Ectodermal cell (in vitro differentiated cells): Measurements from ENCODE around the gene GIMAP5.

Experiments
- H3K27ac ChIP-seq: 2 replicates; pipeline ENCODE4 v1.7.0; 2013; ENCODE audit warnings: mild to moderate bottlenecking, low read depth, low read length; ENCODE audit not compliant: insufficient read depth, poor library complexity, severe bottlenecking
- H3K27me3 ChIP-seq: 2 replicates; pipeline ENCODE4 v1.7.0; 2013; ENCODE audit warnings: mild to moderate bottlenecking, low read length; ENCODE audit not compliant: insufficient read depth, control insufficient read depth, poor library complexity, severe bottlenecking
- H3K36me3 ChIP-seq: one replicate; pipeline ENCODE4 v1.7.0; 2013; ENCODE audit warnings: low read length; ENCODE audit not compliant: control insufficient read depth, insufficient read depth
- H3K4me1 ChIP-seq: one replicate; pipeline ENCODE4 v1.7.0; 2013; ENCODE audit warnings: low read length; ENCODE audit not compliant: control insufficient read depth, insufficient read depth
- H3K4me3 ChIP-seq: 2 replicates; pipeline ENCODE4 v1.7.0; 2013; ENCODE audit warnings: low read depth, low read length, control low read depth; ENCODE audit not compliant: insufficient read depth
- H3K9me3 ChIP-seq: 2 replicates; pipeline ENCODE4 v1.7.0; 2013; ENCODE audit warnings: mild to moderate bottlenecking, low read length, moderate library complexity; ENCODE audit not compliant: control insufficient read depth
- WGBS, 2 experiments: methylation state at CpG; one replicate each; pipeline ENCODE4 v1.1.7; 2013; ENCODE audit warnings: missing lambda C conversion rate in 2 of 2; 5-methylcytosine and 5-hydroxymethylcytosine counted together

Gene GIMAP5

GRCh38 chr7:150745876-150746275 lies 8.7 kb downstream of the GIMAP5 start:
- H3K27me3 ChIP-seq, result peaks cover 79% of the 10 kb centered on the region
- H3K4me3 ChIP-seq, result no peak overlapping the region
- no peaks in the 10 kb centered on the region for H3K36me3 ChIP-seq
- no peaks in the 10 kb centered on the region for H3K4me1 ChIP-seq
- WGBS, 2 experiments, result 76% methylated on average over 3 of the region's 3 CpGs
- H3K27ac ChIP-seq, result no peak overlapping the region
- H3K9me3 ChIP-seq, result no peaks in the 10 kb centered on the region

DNA sequence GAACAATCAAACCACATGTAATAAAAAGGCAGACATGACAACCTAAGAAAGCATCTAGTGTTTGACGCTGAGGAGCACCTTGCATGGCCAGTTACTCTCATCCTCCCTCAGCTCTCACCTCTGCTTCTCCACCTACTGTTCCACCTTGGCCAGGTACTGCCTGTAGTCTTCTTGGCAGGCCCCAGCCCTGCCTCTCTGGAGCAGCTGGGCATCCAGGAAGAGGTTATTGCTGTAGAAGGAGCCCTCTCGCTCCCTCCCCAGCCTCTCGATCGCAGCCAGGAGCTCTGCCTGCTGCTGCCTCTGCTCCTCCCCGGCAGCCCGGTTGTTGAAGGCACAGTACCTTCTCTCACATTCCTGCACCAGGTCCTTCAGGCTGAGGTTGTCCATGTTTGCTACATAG lies 9.7 kb downstream of the GIMAP5 start:
- 89% methylated on average over 6 of the region's 6 CpGs for WGBS, 2 experiments
- Histone ChIP-seq H3K27ac (no peak overlapping the region), H3K27me3 (peaks cover 69% of the 10 kb centered on the region), H3K36me3 (no peaks in the 10 kb centered on the region), H3K4me3 (no peak overlapping the region), H3K9me3 (no peaks in the 10 kb centered on the region), H3K4me1 (no peaks in the 10 kb centered on the region)

GRCh38 chr7:150748376-150748775 lies 11.2 kb downstream of the GIMAP5 start:
- H3K4me1 ChIP-seq, result no peaks in the 10 kb centered on the region
- 58 to 71% methylated on average over 4 of the region's 4 CpGs for WGBS, 2 experiments
- peaks cover 54% of the 10 kb centered on the region for H3K27me3 ChIP-seq
- H3K9me3 ChIP-seq, result no peaks in the 10 kb centered on the region
- H3K36me3 ChIP-seq, result no peaks in the 10 kb centered on the region
- no peak overlapping the region for H3K4me3 ChIP-seq
- H3K27ac ChIP-seq, result no peak overlapping the region

GRCh38 chr7:150751702-150752101 lies 14.5 kb downstream of the GIMAP5 start:
- whole genome bisulfite sequencing, 2 experiments, result 67 to 79% methylated on average over 2 of the region's 2 CpGs
- peaks cover 34% of the 10 kb centered on the region for H3K27me3 ChIP-seq
- H3K4me3 ChIP-seq, result no peak overlapping the region
- no peaks in the 10 kb centered on the region for H3K36me3 ChIP-seq
- H3K9me3 ChIP-seq, result no peaks in the 10 kb centered on the region
- H3K27ac ChIP-seq, result no peak overlapping the region
- no peaks in the 10 kb centered on the region for H3K4me1 ChIP-seq

DNA sequence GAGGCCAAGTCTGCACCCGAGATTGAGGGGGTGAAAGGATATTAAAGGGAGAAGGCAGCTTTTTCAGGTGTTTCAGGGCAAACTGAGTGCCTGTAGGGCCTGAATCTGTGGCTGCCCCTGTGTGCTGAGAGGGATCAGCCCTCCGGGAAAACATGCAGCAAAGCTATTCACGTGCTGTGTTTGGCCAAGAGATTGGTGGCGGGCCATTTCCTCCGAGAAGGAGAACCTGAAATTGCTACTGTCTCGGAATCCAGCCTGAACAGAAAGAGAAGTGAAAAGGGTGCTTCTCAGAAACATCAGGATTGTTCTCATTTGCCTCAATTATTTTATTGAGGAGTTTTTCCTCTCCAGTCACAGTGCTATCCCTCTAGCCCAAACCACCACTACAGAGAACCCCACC lies 16.0 kb downstream of the GIMAP5 start:
- Histone ChIP-seq H3K4me1 (no peaks in the 10 kb centered on the region), H3K27ac (no peak overlapping the region), H3K9me3 (no peaks in the 10 kb centered on the region), H3K36me3 (no peaks in the 10 kb centered on the region), H3K27me3 (peaks cover 22% of the 10 kb centered on the region), H3K4me3 (no peak overlapping the region)
- WGBS, 2 experiments, result 79 to 83% methylated on average over 6 of the region's 6 CpGs

GRCh38 chr7:150753826-150754603 lies 16.8 kb downstream of the GIMAP5 start:
- 31 to 37% methylated on average over 3 of the region's 3 CpGs for WGBS, 2 experiments
- H3K4me1 ChIP-seq, result no peaks in the 10 kb centered on the region
- no peaks in the 10 kb centered on the region for H3K9me3 ChIP-seq
- H3K27ac ChIP-seq, result no peak overlapping the region
- H3K4me3 ChIP-seq, result no peak overlapping the region
- H3K36me3 ChIP-seq, result no peaks in the 10 kb centered on the region
- peaks cover 16% of the 10 kb centered on the region for H3K27me3 ChIP-seq

- Histone ChIP-seq H3K9me3 (no peaks in the 10 kb centered on the region), H3K27ac (no peak overlapping the region), H3K4me1 (no peaks in the 10 kb centered on the region), H3K36me3 (no peaks in the 10 kb centered on the region), H3K27me3 (peaks cover 7% of the 10 kb centered on the region), H3K4me3 (no peak overlapping the region)
Measured at GRCh38 chr7:150754951-150755350, 17.7 kb downstream of the GIMAP5 start.

GRCh38 chr7:150755473-150756099 lies 18.4 kb downstream of the GIMAP5 start:
- H3K4me3 ChIP-seq, result no peak overlapping the region
- no peaks in the 10 kb centered on the region for H3K4me1 ChIP-seq
- peaks cover 3% of the 10 kb centered on the region for H3K27me3 ChIP-seq
- WGBS, 2 experiments, result 87 to 88% methylated on average over 4 of the region's 4 CpGs
- H3K36me3 ChIP-seq, result no peaks in the 10 kb centered on the region
- no peak overlapping the region for H3K27ac ChIP-seq
- no peaks in the 10 kb centered on the region for H3K9me3 ChIP-seq

DNA sequence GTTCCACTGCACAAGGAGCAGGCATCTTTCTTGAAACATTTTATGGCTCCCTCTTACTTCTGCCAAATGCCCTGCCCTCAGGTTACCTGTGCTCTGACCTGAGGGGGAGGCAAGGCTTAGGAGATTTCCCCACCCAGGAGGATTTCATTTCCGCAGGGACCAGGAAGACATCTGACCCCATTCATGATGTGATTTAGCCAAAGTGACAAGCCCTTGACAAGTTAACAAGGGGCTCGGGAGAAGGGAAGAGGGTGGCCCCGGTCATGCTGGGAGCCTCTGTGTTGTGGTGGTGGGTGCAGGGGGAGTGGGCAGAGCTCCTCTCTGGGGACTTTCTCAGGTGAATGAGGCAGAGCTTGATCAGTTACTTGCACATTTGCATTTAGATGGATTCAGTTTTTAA lies 18.9 kb downstream of the GIMAP5 start:
- no peaks in the 10 kb centered on the region for H3K4me1 ChIP-seq
- H3K27ac ChIP-seq, result no peak overlapping the region
- H3K36me3 ChIP-seq, result no peaks in the 10 kb centered on the region
- WGBS, 2 experiments, result 47 to 50% methylated on average over 3 of the region's 3 CpGs
- H3K27me3 ChIP-seq, result no peaks in the 10 kb centered on the region
- no peak overlapping the region for H3K4me3 ChIP-seq
- no peaks in the 10 kb centered on the region for H3K9me3 ChIP-seq

GRCh38 chr7:150756858-150757257 lies 19.6 kb downstream of the GIMAP5 start:
- Histone ChIP-seq H3K27ac (no peak overlapping the region), H3K4me3 (no peak overlapping the region), H3K4me1 (no peaks in the 10 kb centered on the region), H3K36me3 (no peaks in the 10 kb centered on the region), H3K9me3 (no peaks in the 10 kb centered on the region), H3K27me3 (no peaks in the 10 kb centered on the region)
- 89% methylated on average over 1 of the region's 1 CpG; no CpG with 5 or more reads in 1 of the 2 experiments for WGBS, 2 experiments
